SK-N-SH (cell line): ENCODE results near the gene GNG14. TPM values are rescaled to one million over a fixed set of nuclear protein-coding genes. Genes with fewer than 3 reads are reported as not detected.

Experiments
- CTCF ChIA-PET: fragments of 300-600, 350-600 bp; formaldehyde crosslinking; extraction: SDS; loops from one replicate; lab custom pipeline; 2021; lab: Yijun Ruan, JAX
- POLR2A ChIA-PET: fragments of 350-600 bp; sonication (Branson Sonifier 250); formaldehyde crosslinking; extraction: SDS; loops from one replicate; lab custom pipeline; 2020; ENCODE audit warnings: antibody characterized with exemption, inconsistent platforms; lab: Yijun Ruan, JAX
- DNase-seq: peaks from one replicate; pipeline ENCODE4 v3.0.0; 2012
- H2AFZ ChIP-seq: fragments of 200-600 bp; sonication (generic); 2 replicates; pipeline ENCODE4 v1.8.1; 2016; ENCODE audit warnings: antibody characterized with exemption, mild to moderate bottlenecking, low read depth
- H3F3A ChIP-seq: fragments of 200-600 bp; sonication (generic); replicated peaks from 2 replicates; pipeline ENCODE3; 2016; ENCODE audit warnings: antibody characterized with exemption, mild to moderate bottlenecking; ENCODE audit not compliant: insufficient read depth
- H3K27ac ChIP-seq, 2 experiments: fragments of 200-500 bp in 1 of 2; fragments of 200-600 bp in 1 of 2; sonication (Bioruptor generic) in 1 of 2; sonication (generic), shearing (Covaris generic) in 1 of 2; 2 replicates each; pipeline versions ENCODE4 v1.5.1 to v1.6.1; 2014 to 2016; ENCODE audit warnings: low read depth in 2 of 2, inconsistent platforms in 1 of 2, low read length in 1 of 2, mild to moderate bottlenecking in 1 of 2, mixed read lengths in 1 of 2
- H3K27me3 ChIP-seq: fragments of 200-600 bp; sonication (generic), shearing (Covaris generic); 2 replicates; pipeline ENCODE4 v1.6.1; 2016; ENCODE audit warnings: mixed run types; ENCODE audit not compliant: insufficient read depth
- H3K36me3 ChIP-seq, 2 experiments: fragments of 200-500 bp in 1 of 2; fragments of 200-600 bp in 1 of 2; sonication (Bioruptor generic) in 1 of 2; sonication (generic) in 1 of 2; replicated peaks in 1 of 2; 2 replicates each; pipeline versions ENCODE3 to v1.5.1; 2014 to 2016; ENCODE audit warnings: low read length in 1 of 2, mild to moderate bottlenecking in 1 of 2; ENCODE audit not compliant: insufficient read depth in 2 of 2, control insufficient read depth in 1 of 2
- H3K4me1 ChIP-seq, 2 experiments: fragments of 200-500 bp in 1 of 2; fragments of 200-600 bp in 1 of 2; sonication (Bioruptor generic) in 1 of 2; sonication (generic), shearing (Covaris generic) in 1 of 2; 2 replicates each; pipeline versions ENCODE4 v1.5.1 to v1.6.1; 2014 to 2016; ENCODE audit warnings: low read depth in 1 of 2, low read length in 1 of 2, mixed run types in 1 of 2; ENCODE audit not compliant: insufficient read depth in 2 of 2, control insufficient read depth in 1 of 2
- H3K4me2 ChIP-seq: fragments of 200-600 bp; sonication (generic), shearing (Covaris generic); 2 replicates; pipeline ENCODE4 v1.6.1; 2017; ENCODE audit warnings: mixed run types
- H3K4me3 ChIP-seq, 2 experiments: fragments of 200-500 bp in 1 of 2; fragments of 200-600 bp in 1 of 2; sonication (Bioruptor generic) in 1 of 2; sonication (generic), shearing (Covaris generic) in 1 of 2; 2 replicates each; pipeline versions ENCODE4 v1.5.1 to v1.8.1; 2014 to 2016; ENCODE audit warnings: low read depth in 2 of 2, inconsistent platforms in 1 of 2, low read length in 1 of 2, mild to moderate bottlenecking in 1 of 2, mixed read lengths in 1 of 2, moderate library complexity in 1 of 2
- H3K79me2 ChIP-seq: fragments of 200-600 bp; sonication (generic); 2 replicates; pipeline ENCODE4 v1.8.1; 2017; ENCODE audit warnings: mild to moderate bottlenecking; ENCODE audit not compliant: insufficient read depth
- H3K9ac ChIP-seq: fragments of 200-600 bp; sonication (generic); 2 replicates; pipeline ENCODE4 v1.6.1; 2017; ENCODE audit warnings: mixed run types
- H3K9me2 ChIP-seq: fragments of 200-600 bp; sonication (generic); 2 replicates; pipeline ENCODE4 v1.6.1; 2017; ENCODE audit warnings: mixed run types
- H3K9me3 ChIP-seq: fragments of 200-600 bp; sonication (generic); 2 replicates; pipeline ENCODE4 v1.6.1; 2017; ENCODE audit warnings: mixed run types, mild to moderate bottlenecking, moderate library complexity
- H4K20me1 ChIP-seq: fragments of 200-600 bp; sonication (generic); 2 replicates; pipeline ENCODE4 v1.6.1; 2017; ENCODE audit warnings: mild to moderate bottlenecking, mixed run types; ENCODE audit not compliant: insufficient read depth
- EP300 ChIP-seq, 2 experiments: IDR thresholded peaks; 2 replicates each; pipeline versions ENCODE4 v1.4.0 to v1.6.1; 2012; ENCODE audit warnings: borderline replicate concordance in 1 of 2, low read depth in 1 of 2, low read length in 1 of 2
- EZH2phosphoT487 ChIP-seq: fragments of 200-600 bp; sonication (generic); IDR thresholded peaks from 2 replicates; pipeline ENCODE4 v1.6.1; 2017; ENCODE audit warnings: low read depth, mixed run types, mild to moderate bottlenecking, antibody characterized with exemption, moderate library complexity, borderline replicate concordance
- FOSL2 ChIP-seq: IDR thresholded peaks from 2 replicates; pipeline ENCODE4 v1.4.0; 2012; ENCODE audit warnings: low read depth, mild to moderate bottlenecking, moderate library complexity, borderline replicate concordance
- FOXJ3 ChIP-seq: sonication (generic); formaldehyde crosslinking; IDR thresholded peaks from 2 replicates; pipeline ENCODE4 v1.5.1; 2020; ENCODE audit warnings: mild to moderate bottlenecking, missing genetic modification reagents
- FOXM1 ChIP-seq: IDR thresholded peaks from 2 replicates; pipeline ENCODE4 v1.4.0; 2012; ENCODE audit warnings: low read depth, mild to moderate bottlenecking
- GABPA ChIP-seq: IDR thresholded peaks from 2 replicates; pipeline ENCODE4 v1.4.0; 2012; ENCODE audit warnings: low read depth, mild to moderate bottlenecking
- GATA2 ChIP-seq: sonication (generic); formaldehyde crosslinking; IDR thresholded peaks from 2 replicates; pipeline ENCODE4 v1.5.0; 2020; ENCODE audit warnings: mild to moderate bottlenecking, missing genetic modification reagents
- MAX ChIP-seq: IDR thresholded peaks from 2 replicates; pipeline ENCODE4 v1.4.0; 2012; ENCODE audit warnings: low read depth
- MXI1 ChIP-seq: IDR thresholded peaks from 2 replicates; pipeline ENCODE4 v1.6.1; 2012; ENCODE audit warnings: mild to moderate bottlenecking, low read depth, low read length, improper control_type of control experiment
- NRF1 ChIP-seq: IDR thresholded peaks from 2 replicates; pipeline ENCODE4 v1.6.1; 2012; ENCODE audit warnings: low read depth, mild to moderate bottlenecking, low read length
- RAD21 ChIP-seq: IDR thresholded peaks from 2 replicates; pipeline ENCODE4 v1.6.1; 2012; ENCODE audit warnings: mild to moderate bottlenecking, low read length
- RCOR1 ChIP-seq: fragments of 150-350 bp; IDR thresholded peaks from 2 replicates; pipeline ENCODE4 v1.6.1; 2017; ENCODE audit warnings: antibody characterized with exemption, low read length
- REST ChIP-seq: IDR thresholded peaks from 2 replicates; pipeline ENCODE4 v1.6.1; 2012; ENCODE audit warnings: mild to moderate bottlenecking, low read depth, low read length, moderate library complexity
- RXRA ChIP-seq: IDR thresholded peaks from 2 replicates; pipeline ENCODE4 v1.4.0; 2012; ENCODE audit warnings: low read depth, mild to moderate bottlenecking, borderline replicate concordance
- TAF1 ChIP-seq: IDR thresholded peaks from 2 replicates; pipeline ENCODE4 v1.6.1; 2012; ENCODE audit warnings: low read depth, mild to moderate bottlenecking, low read length, moderate library complexity, borderline replicate concordance
- USF2 ChIP-seq: fragments of 150-350 bp; IDR thresholded peaks from 2 replicates; pipeline ENCODE4 v1.6.1; 2017; ENCODE audit warnings: antibody characterized with exemption, low read length, low read depth, borderline replicate concordance
- YY1 ChIP-seq: IDR thresholded peaks from 2 replicates; pipeline ENCODE4 v1.4.0; 2012; ENCODE audit warnings: low read depth, mild to moderate bottlenecking
- ZBTB33 ChIP-seq: IDR thresholded peaks from 2 replicates; pipeline ENCODE4 v1.4.0; 2012; ENCODE audit warnings: low read depth, borderline replicate concordance
- WGBS: methylation state at CpG from one replicate; pipeline ENCODE4 v1.1.6; 2017; ENCODE audit warnings: low lambda C conversion rate; 5-methylcytosine and 5-hydroxymethylcytosine counted together
- polyA plus RNA-seq, 3 experiments: library from polyadenylated mRNA; depleted of rRNA; stranded (reverse); fragments of >200 nt; gene quantifications; 2 replicates each; pipeline ENCODE4 v1.2.3, GENCODE V29; 2012

GNG14 gene
- polyA plus RNA-seq, 1 of the 3 experiments (the other 2 are of a cell fraction), result not detected

- H3F3A ChIP-seq, result peaks cover 14% of the 10 kb centered on the region
- no peak overlapping the region for H3K4me3 ChIP-seq
- H3K27me3 ChIP-seq, result no peaks in the 10 kb centered on the region
- no peak overlapping the region for H3K4me2 ChIP-seq
- peaks cover 11 to 14% of the 10 kb centered on the region in 2 experiments for H3K36me3 ChIP-seq
- H3K9me3 ChIP-seq, result no peaks in the 10 kb centered on the region
- no peaks in the 10 kb centered on the region for H4K20me1 ChIP-seq
- H3K27ac ChIP-seq, result no peak overlapping the region
- TF ChIP-seq EP300 (IDR thresholded peaks at IDR 0.05; ENCODE audit: borderline replicate concordance in 1 of 2, low read depth in 1 of 2, low read length in 1 of 2) (no peak), FOSL2 (no peak), MXI1 (no peak), RCOR1 (no peak), NRF1 (no peak), GABPA (no peak), EZH2phosphoT487 (no peak), FOXJ3 (no peak), RXRA (no peak), MAX (no peak), USF2 (no peak), RAD21 (no peak), GATA2 (CRISPR knock-in tag) (no peak), FOXM1 (no peak), TAF1 (no peak), ZBTB33 (no peak), REST (no peak), YY1 (no peak)
- WGBS, result 97% methylated on average over 10 of the region's 10 CpGs
- no peaks in the 10 kb centered on the region for H3K9me2 ChIP-seq
- ChIA-PET CTCF (interaction anchor here (1.5 to 3.1 kb wide), 2 partner anchors 11 to 25 kb away, joined by 9 to 12 read pairs; no protein-coding TSS in a partner anchor), POLR2A (no interaction called here)
- H3K79me2 ChIP-seq, result peaks cover 42% of the 10 kb centered on the region
- H3K4me1 ChIP-seq, result peaks cover 0 to 29% of the 10 kb centered on the region in 2 experiments; a peak in 1 of 4 replicates
- H3K9ac ChIP-seq, result no peak overlapping the region
- H2AFZ ChIP-seq, result no peak overlapping the region
- no peak for DNase-seq
Measured at GRCh38 chr19:12665281-12665573, 22.6 kb upstream of the GNG14 start.
